ENCODE data around the gene ZNF385C.

DNA sequence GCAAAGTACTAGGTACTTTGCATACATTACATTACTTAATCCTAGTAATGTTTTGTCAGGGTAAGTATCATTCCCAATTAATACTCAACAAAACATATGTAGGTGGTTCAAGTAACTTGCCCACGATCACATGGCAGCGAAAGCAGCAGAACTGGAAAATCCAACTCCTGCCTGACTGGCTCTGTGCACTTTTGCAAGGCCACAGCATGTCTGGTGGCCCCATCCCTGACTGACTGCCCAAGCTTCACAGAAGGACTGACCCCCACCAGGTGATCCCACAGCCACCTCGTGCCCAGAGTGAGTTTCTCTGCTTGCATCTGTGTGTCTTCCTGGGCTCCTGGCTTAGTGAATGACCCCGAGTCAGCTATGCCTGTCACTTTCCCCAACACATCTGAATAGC, 120.3 kb downstream of the ZNF385C start:
- TF ChIP-seq, protein P1, sequence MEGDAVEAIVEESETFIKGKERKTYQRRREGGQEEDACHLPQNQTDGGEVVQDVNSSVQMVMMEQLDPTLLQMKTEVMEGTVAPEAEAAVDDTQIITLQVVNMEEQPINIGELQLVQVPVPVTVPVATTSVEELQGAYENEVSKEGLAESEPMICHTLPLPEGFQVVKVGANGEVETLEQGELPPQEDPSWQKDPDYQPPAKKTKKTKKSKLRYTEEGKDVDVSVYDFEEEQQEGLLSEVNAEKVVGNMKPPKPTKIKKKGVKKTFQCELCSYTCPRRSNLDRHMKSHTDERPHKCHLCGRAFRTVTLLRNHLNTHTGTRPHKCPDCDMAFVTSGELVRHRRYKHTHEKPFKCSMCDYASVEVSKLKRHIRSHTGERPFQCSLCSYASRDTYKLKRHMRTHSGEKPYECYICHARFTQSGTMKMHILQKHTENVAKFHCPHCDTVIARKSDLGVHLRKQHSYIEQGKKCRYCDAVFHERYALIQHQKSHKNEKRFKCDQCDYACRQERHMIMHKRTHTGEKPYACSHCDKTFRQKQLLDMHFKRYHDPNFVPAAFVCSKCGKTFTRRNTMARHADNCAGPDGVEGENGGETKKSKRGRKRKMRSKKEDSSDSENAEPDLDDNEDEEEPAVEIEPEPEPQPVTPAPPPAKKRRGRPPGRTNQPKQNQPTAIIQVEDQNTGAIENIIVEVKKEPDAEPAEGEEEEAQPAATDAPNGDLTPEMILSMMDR (IDR thresholded peaks at IDR 0.05) = no peak
- TF ChIP-seq POLR2A (IDR thresholded peaks at IDR 0.05) = no peak

Data from body of pancreas (tissue), 4 donors.